A549 treated with AZD9567 at 1 μM for 4 hours (cell line): ENCODE measurements around the gene EML1. TPM values are rescaled to one million over a fixed set of nuclear protein-coding genes. Genes with fewer than 3 reads are reported as not detected.

Source experiments
- total RNA-seq: library from RNA; stranded (reverse); fragments of 200-300 nt; extraction: Qiagen RNA extraction; gene quantifications from 5 replicates; pipeline ENCODE4 v1.2.3, GENCODE V29; 2022; ENCODE audit not compliant: insufficient read depth

The EML1 gene, protein sequence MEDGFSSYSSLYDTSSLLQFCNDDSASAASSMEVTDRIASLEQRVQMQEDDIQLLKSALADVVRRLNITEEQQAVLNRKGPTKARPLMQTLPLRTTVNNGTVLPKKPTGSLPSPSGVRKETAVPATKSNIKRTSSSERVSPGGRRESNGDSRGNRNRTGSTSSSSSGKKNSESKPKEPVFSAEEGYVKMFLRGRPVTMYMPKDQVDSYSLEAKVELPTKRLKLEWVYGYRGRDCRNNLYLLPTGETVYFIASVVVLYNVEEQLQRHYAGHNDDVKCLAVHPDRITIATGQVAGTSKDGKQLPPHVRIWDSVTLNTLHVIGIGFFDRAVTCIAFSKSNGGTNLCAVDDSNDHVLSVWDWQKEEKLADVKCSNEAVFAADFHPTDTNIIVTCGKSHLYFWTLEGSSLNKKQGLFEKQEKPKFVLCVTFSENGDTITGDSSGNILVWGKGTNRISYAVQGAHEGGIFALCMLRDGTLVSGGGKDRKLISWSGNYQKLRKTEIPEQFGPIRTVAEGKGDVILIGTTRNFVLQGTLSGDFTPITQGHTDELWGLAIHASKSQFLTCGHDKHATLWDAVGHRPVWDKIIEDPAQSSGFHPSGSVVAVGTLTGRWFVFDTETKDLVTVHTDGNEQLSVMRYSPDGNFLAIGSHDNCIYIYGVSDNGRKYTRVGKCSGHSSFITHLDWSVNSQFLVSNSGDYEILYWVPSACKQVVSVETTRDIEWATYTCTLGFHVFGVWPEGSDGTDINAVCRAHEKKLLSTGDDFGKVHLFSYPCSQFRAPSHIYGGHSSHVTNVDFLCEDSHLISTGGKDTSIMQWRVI
- 32.7 to 69.7 TPM (median 35.8 TPM) in 5 replicates for total RNA-seq

DNA sequence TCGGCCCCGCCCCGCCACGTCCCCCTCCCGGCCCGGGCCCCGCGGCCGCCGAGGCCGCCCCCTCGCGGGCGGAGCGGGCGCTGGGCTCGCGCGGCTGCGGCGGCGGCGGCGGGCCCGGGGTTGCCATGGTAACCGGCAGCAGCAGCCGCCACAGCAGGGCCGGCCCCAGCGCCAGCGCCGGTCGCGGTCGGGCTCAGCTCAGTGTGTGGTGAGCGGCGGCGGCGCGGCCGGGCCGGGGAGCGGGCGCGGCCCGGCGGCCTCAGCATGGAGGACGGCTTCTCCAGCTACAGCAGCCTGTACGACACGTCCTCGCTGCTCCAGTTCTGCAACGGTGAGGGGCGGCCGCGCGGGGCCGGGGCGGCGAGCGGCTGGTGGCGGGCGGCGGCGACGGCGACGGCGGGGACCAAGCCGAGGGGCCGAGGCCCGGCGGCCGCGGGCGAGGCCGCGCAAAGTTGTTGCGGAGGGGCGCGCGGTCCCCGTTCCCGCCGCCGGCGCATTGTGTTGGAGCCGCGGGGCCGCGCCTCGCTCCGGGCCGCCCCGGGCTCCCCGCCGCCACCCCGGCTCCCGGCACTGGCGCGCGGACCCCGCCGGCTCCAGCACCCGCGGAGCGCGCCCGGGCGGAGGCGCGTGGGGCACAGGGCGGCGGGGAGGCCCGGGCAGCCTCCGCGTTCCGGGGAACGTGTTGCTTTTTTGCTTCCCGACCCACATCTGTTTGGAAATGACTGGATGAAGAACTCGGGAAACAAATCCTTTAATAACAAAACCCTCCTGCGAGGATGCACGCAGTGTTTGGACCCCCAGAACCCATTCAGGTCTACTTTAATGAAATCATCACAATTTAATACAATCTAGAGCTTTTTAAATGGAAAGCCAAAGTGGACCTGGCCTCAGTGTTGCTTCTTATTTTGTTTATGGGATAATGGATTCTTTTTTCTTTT, at the start of gene EML1:
TSS of gene EML1 (plus strand) at position 201 of the 938 bp plus-strand sequence. CDS start at position 265, 64 bp downstream.

Other genes starting within 250 kb of the EML1 start
- gene CCDC85C, start 189.2 kb upstream of the EML1 start, total RNA-seq: 23.8 to 37.1 TPM (median 35.0 TPM) in 5 replicates
- 0.13 to 0.19 TPM (median 0.17 TPM) in 4 of 5 replicates, not detected in the other for gene HHIPL1, start 148.3 kb upstream of the EML1 start, total RNA-seq
- 0.14 to 0.23 TPM (median 0.15 TPM) in 4 of 5 replicates, not detected in the other for gene CYP46A1, start 109.1 kb upstream of the EML1 start, total RNA-seq